OCI-LY1 (cell line): Measurements from ENCODE around the gene ADAMTS4.

ENCODE experiments used
- EZH2 ChIP-seq: fragments of 200-600 bp; sonication (generic), shearing (Covaris generic); IDR thresholded peaks from 2 replicates; pipeline ENCODE4 v1.8.0; 2017; ENCODE audit warnings: borderline replicate concordance, mixed run types, mild to moderate bottlenecking, antibody characterized with exemption, low read length, moderate library complexity, mixed read lengths
- TF ChIP-seq, protein P1 (sequence below): fragments of 200-600 bp; sonication (generic), shearing (Covaris generic); IDR thresholded peaks from 2 replicates; pipeline ENCODE4 v1.5.1; 2017; ENCODE audit warnings: mild to moderate bottlenecking, antibody characterized with exemption, low read length, moderate library complexity, mixed read lengths

DNA sequence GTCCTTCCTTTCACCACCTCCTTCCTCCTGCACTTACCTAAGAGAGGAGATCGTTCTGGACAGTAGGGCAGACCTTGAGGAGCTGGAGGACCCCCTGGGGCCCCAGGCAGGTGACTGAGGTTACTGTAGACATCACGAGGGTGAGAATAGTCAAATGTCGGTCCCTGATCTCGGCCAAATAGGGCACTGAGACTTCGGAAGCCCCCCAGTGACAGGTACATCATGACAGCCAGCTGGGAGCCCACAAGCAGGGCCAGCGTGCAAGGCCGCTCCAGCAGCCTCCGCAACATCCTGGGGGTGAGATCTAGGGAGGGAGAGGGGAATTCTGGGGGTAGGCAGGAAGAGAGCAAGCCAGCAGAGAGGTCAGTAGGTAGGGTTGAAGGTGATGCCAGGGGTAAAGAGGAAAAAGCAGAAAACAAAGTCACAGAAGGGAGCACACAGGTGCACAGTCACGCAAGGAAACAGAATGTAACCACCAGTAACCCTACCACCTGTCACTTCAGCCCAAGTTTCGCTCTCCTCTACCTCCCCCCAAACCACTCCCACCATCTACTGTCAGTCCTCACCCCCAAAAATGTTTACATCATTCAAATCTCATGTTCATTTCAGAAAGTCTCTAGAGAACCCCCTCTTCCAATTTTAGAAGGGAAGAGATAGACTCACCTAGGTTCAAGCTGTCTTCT lies 22.9 kb downstream of the ADAMTS4 start:
- TF ChIP-seq, protein P1, sequence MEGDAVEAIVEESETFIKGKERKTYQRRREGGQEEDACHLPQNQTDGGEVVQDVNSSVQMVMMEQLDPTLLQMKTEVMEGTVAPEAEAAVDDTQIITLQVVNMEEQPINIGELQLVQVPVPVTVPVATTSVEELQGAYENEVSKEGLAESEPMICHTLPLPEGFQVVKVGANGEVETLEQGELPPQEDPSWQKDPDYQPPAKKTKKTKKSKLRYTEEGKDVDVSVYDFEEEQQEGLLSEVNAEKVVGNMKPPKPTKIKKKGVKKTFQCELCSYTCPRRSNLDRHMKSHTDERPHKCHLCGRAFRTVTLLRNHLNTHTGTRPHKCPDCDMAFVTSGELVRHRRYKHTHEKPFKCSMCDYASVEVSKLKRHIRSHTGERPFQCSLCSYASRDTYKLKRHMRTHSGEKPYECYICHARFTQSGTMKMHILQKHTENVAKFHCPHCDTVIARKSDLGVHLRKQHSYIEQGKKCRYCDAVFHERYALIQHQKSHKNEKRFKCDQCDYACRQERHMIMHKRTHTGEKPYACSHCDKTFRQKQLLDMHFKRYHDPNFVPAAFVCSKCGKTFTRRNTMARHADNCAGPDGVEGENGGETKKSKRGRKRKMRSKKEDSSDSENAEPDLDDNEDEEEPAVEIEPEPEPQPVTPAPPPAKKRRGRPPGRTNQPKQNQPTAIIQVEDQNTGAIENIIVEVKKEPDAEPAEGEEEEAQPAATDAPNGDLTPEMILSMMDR: no peak
- TF ChIP-seq EZH2: no peak
